SK-N-SH treated with all-trans-retinoic acid at 6 μM for 48 hours (cell line): ENCODE data around the gene ATOX1.

Experiments used
- CREB5 ChIP-seq: fragments of 250-450 bp; sonication (Bioruptor Pico); IDR thresholded peaks from 2 replicates; pipeline ENCODE4 v1.5.1; 2020; ENCODE audit warnings: low read depth, mild to moderate bottlenecking, moderate library complexity
- PATZ1 ChIP-seq: fragments of 250-450 bp; sonication (Bioruptor Pico); IDR thresholded peaks from 2 replicates; pipeline ENCODE4 v1.8.0; 2020; ENCODE audit warnings: mild to moderate bottlenecking, moderate library complexity, borderline replicate concordance
- PPARA ChIP-seq: fragments of 250-450 bp; sonication (Bioruptor Pico); IDR thresholded peaks from 2 replicates; pipeline ENCODE4 v1.5.0; 2020; ENCODE audit warnings: mild to moderate bottlenecking, borderline replicate concordance
- TOX ChIP-seq: fragments of 250-450 bp; sonication (Bioruptor Pico); IDR thresholded peaks from 2 replicates; pipeline ENCODE4 v1.8.0; 2021; ENCODE audit warnings: mild to moderate bottlenecking, moderate library complexity, borderline replicate concordance
- ZFP30 ChIP-seq: fragments of 450-650 bp; formaldehyde crosslinking; IDR thresholded peaks from 2 replicates; pipeline ENCODE4 v1.5.0; 2022; ENCODE audit warnings: mild to moderate bottlenecking, moderate library complexity

GRCh38 chr5:151787817-151788216 is 29.4 kb upstream of the ATOX1 start:
- no peak for TF ChIP-seq TOX
- no peak for TF ChIP-seq PPARA (CRISPR knock-in tag)
- no peak for TF ChIP-seq CREB5
- TF ChIP-seq ZFP30, result no peak
- TF ChIP-seq PATZ1 (CRISPR knock-in tag), result no peak
